CD4-positive, alpha-beta T cell (primary cell): Measurements from ENCODE around the gene CASTOR1. TPM values are rescaled to one million over a fixed set of nuclear protein-coding genes. Genes with fewer than 3 reads are reported as not detected.

Experiments
- ATAC-seq: fragments of 200-7000 bp; cut with Tn5 transposase; one replicate; pipeline ENCODE4 v1.10.0; 2022; ENCODE audit warnings: mild to moderate bottlenecking; ENCODE audit not compliant: poor library complexity
- CTCF ChIA-PET: fragments of 350-600 bp; sonication (Branson Sonifier 250); formaldehyde crosslinking; loops from one replicate; lab custom pipeline; 2021; ENCODE audit warnings: antibody characterized with exemption, inconsistent platforms; lab: Charles Lee
- POLR2A ChIA-PET: fragments of 350-600 bp; sonication (Branson Sonifier 250); formaldehyde crosslinking; loops from one replicate; lab custom pipeline; 2021; ENCODE audit warnings: antibody characterized with exemption, inconsistent platforms; lab: Charles Lee
- DNase-seq, 14 experiments: peaks; one replicate each; pipeline ENCODE4 v3.0.0-alpha.2; 2013 to 2020; ENCODE audit warnings: mixed read lengths in 2 of 14
- H3K27ac ChIP-seq, 2 donors: one replicate each; pipeline versions ENCODE4 v1.5.1 to v1.7.0; 2013; ENCODE audit warnings: low read length in 2 of 2, low read depth in 1 of 2, mild to moderate bottlenecking in 1 of 2
- H3K27me3 ChIP-seq, 2 experiments: 1 replicate in 1 of 2; 2 replicates in 1 of 2; pipeline versions ENCODE4 v1.6.1 to v1.7.0; 2013; ENCODE audit warnings: low read length in 2 of 2, control low read depth in 1 of 2, mild to moderate bottlenecking in 1 of 2, moderate library complexity in 1 of 2; ENCODE audit not compliant: insufficient read depth in 2 of 2, control insufficient read depth in 1 of 2
- H3K36me3 ChIP-seq: one replicate; pipeline ENCODE4 v1.6.1; 2013; ENCODE audit warnings: low read length, control low read depth; ENCODE audit not compliant: insufficient read depth
- H3K4me1 ChIP-seq: one replicate; pipeline ENCODE4 v1.6.1; 2013; ENCODE audit warnings: low read length, control low read depth; ENCODE audit not compliant: insufficient read depth
- H3K4me3 ChIP-seq: one replicate; pipeline ENCODE4 v1.5.1; 2013; ENCODE audit warnings: mild to moderate bottlenecking, low read length, moderate library complexity
- H3K9me3 ChIP-seq, 2 experiments: 1 replicate in 1 of 2; 2 replicates in 1 of 2; pipeline versions ENCODE4 v1.6.1 to v1.7.0; 2013; ENCODE audit warnings: low read length in 2 of 2, mild to moderate bottlenecking in 2 of 2, control low read depth in 1 of 2, moderate library complexity in 1 of 2; ENCODE audit not compliant: control insufficient read depth in 1 of 2, insufficient read depth in 1 of 2
- H3K27ac Mint-ChIP-seq: one replicate; pipeline ENCODE4 v1.8.0; 2020; ENCODE audit warnings: mixed read lengths
- H3K27me3 Mint-ChIP-seq: one replicate; pipeline ENCODE4 v1.8.0; 2021; ENCODE audit warnings: mixed read lengths
- H3K36me3 Mint-ChIP-seq: one replicate; pipeline ENCODE4 v1.8.0; 2021; ENCODE audit warnings: low read depth, mixed read lengths
- H3K4me1 Mint-ChIP-seq: one replicate; pipeline ENCODE4 v1.8.0; 2021; ENCODE audit warnings: low read depth, mixed read lengths
- H3K4me3 Mint-ChIP-seq: one replicate; pipeline ENCODE4 v1.8.0; 2020; ENCODE audit warnings: mild to moderate bottlenecking, mixed read lengths
- H3K9me3 Mint-ChIP-seq: one replicate; pipeline ENCODE4 v1.8.0; 2020; ENCODE audit warnings: mixed read lengths
- CTCF ChIP-seq: fragments of 200-600 bp; IDR thresholded peaks from one replicate; pipeline ENCODE4 v1.8.0; 2022; ENCODE audit warnings: antibody characterized with exemption, mild to moderate bottlenecking
- intact Hi-C, 2 experiments: fragments of 100-400 bp; cut with DNase I in 1 of 2; cut with micrococcal nuclease in 1 of 2; formaldehyde crosslinking; loops; one replicate each; pipeline versions ENCODE4 v1.15.1 to v1.9.0; 2023 to 2025; cut with DNase I, micrococcal nuclease
- total RNA-seq, 174 experiments: library from RNA in 2 of 174; stranded (reverse) in 2 of 174; gene quantifications; one replicate each; pipeline ENCODE4 v1.2.3 and lab custom pipeline; 2021 to 2026

The CASTOR1 gene
- total RNA-seq, 2 experiments from 2014 or later, result 7.9 to 8.8 TPM

GRCh38 chr22:30321461-30321860, 32.2 kb upstream of the CASTOR1 start:
- ChIA-PET POLR2A (interaction anchor here (1.0 to 11.4 kb wide), 3 partner anchors 16 to 103 kb away, joined by 4 to 290 read pairs (median 4); partner anchors contain the start of genes CCDC157 and SF3A1), CTCF (interaction anchor here (0.7 kb wide), 1 partner anchor 25 kb away, joined by 3 read pairs; no protein-coding TSS in a partner anchor)
- DNase-seq, result no peak
- intact Hi-C loops, result no loop called here
- Mint-ChIP-seq H3K27me3 (no peaks in the 10 kb centered on the region), H3K9me3 (no peaks in the 10 kb centered on the region), H3K36me3 (peaks cover 87% of the 10 kb centered on the region), H3K4me3 (peak overlapping the region; percentile 68), H3K27ac (peak overlapping the region; percentile 84), H3K4me1 (peaks cover 87% of the 10 kb centered on the region)
- Histone ChIP-seq H3K27me3 (no peaks in the 10 kb centered on the region), H3K27ac (peak overlapping the region in 1 of 2 donors; percentile 24), H3K36me3 (peaks cover 49% of the 10 kb centered on the region), H3K4me1 (peaks cover 98% of the 10 kb centered on the region), H3K9me3 (no peaks in the 10 kb centered on the region), H3K4me3 (no peak overlapping the region)
- ATAC-seq, result no peak
- TF ChIP-seq CTCF, result no peak

GRCh38 chr22:30320021-30320556, 30.8 kb upstream of the CASTOR1 start:
- Mint-ChIP-seq H3K4me1 (peaks cover 94% of the 10 kb centered on the region), H3K27me3 (no peaks in the 10 kb centered on the region), H3K36me3 (peaks cover 85% of the 10 kb centered on the region), H3K4me3 (peak overlapping the region; percentile 57), H3K27ac (peak overlapping the region; percentile 84), H3K9me3 (no peaks in the 10 kb centered on the region)
- no peak for ATAC-seq
- Histone ChIP-seq H3K27me3 (no peaks in the 10 kb centered on the region), H3K4me3 (no peak overlapping the region), H3K4me1 (peaks cover 100% of the 10 kb centered on the region), H3K36me3 (peaks cover 56% of the 10 kb centered on the region), H3K9me3 (no peaks in the 10 kb centered on the region), H3K27ac (peak overlapping the region; percentile 6 to 40)
- intact Hi-C loops, result no loop called here
- DNase-seq, result no peak
- CTCF ChIA-PET, result no interaction called here
- POLR2A ChIA-PET, result interaction anchor here (1.1 to 11.4 kb wide), 2 partner anchors 15 to 36 kb away, joined by 3 to 290 read pairs; partner anchors contain the start of genes CCDC157 and SF3A1
- TF ChIP-seq CTCF, result no peak

DNA sequence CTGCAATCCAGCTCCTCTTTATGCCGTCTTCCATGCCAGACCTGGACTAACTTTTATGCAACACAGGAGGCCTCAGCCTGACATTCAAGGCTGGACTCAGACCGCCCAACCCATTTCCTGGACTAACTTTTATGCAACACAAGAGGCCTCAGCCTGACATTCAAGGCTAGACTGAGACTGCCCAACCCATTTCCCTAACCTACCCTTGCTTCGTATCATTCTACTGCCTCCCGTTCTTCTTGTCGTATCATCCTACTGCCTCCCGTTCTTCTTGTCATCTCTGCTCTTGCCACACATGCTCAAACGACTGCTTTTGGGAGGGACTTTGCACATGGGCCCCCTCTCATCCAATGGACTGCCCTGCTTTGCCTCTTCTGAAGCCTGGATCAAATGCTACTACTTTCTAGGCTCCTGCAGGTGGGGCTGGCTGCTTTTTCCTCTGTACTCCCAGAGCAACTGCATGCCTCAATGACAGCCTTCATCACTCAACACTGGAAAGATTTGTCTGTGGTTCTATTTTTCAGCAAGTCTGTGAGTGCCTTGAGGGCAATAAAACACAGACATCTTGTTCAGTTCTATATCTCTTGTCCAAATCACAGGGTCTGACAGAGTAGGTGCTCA, 29.6 kb upstream of the CASTOR1 start:
- Histone ChIP-seq H3K36me3 (peaks cover 60% of the 10 kb centered on the region), H3K27ac (peak overlapping the region; percentile 6 to 36), H3K4me3 (no peak overlapping the region), H3K27me3 (no peaks in the 10 kb centered on the region), H3K4me1 (peaks cover 100% of the 10 kb centered on the region), H3K9me3 (no peaks in the 10 kb centered on the region)
- H3K9me3 Mint-ChIP-seq, result no peaks in the 10 kb centered on the region
- POLR2A ChIA-PET, result interaction anchor here (0.7 to 11.4 kb wide), 4 partner anchors 9 to 38 kb away, joined by 3 to 290 read pairs (median 3); partner anchors contain the start of genes CCDC157 and SF3A1
- H3K4me3 Mint-ChIP-seq, result peak overlapping the region; percentile 67
- peaks cover 77% of the 10 kb centered on the region for H3K36me3 Mint-ChIP-seq
- TF ChIP-seq CTCF, result no peak
- peak overlapping the region; percentile 84 for H3K27ac Mint-ChIP-seq
- DNase-seq (no peak), ATAC-seq (no peak)
- peaks cover 94% of the 10 kb centered on the region for H3K4me1 Mint-ChIP-seq
- H3K27me3 Mint-ChIP-seq, result no peaks in the 10 kb centered on the region
- intact Hi-C loops, result no loop called here
- CTCF ChIA-PET, result no interaction called here
